ENCODE results near the gene SETD2. TPM values are rescaled to one million over a fixed set of nuclear protein-coding genes. Genes with fewer than 3 reads are reported as not detected.

SETD2 gene
- total RNA-seq, 4 donors from 2014 or later, result 54.0 to 70.2 (median 58.5) TPM

- 100% methylated on average over 1 of the region's 14 CpGs for WGBS, 2 donors (ENCODE audit: low coverage in 1 of 2)
- TF ChIP-seq POLR2A (IDR thresholded peaks at IDR 0.05), result no peak
- no peak for TF ChIP-seq CTCF (IDR thresholded peaks at IDR 0.05)
- TF ChIP-seq POLR2AphosphoS5 (IDR thresholded peaks at IDR 0.05), result no peak
- TF ChIP-seq EP300 (IDR thresholded peaks at IDR 0.05), result no peak
- Histone ChIP-seq H3K36me3 (peaks cover 0 to 92% of the 10 kb centered on the region in 2 donors), H3K4me3 (no peak overlapping the region), H3K4me1 (peaks cover 0 to 8% (median 0%) of the 10 kb centered on the region in 3 donors), H3K9me3 (no peaks in the 10 kb centered on the region), H3K27me3 (no peaks in the 10 kb centered on the region), H3K27ac (no peak overlapping the region)
- no peak for ATAC-seq
These were observed 164.3 kb downstream of the SETD2 start for GRCh38 chr3:46999516-47000197.

GRCh38 chr3:46998852-46999515 is 164.9 kb downstream of the SETD2 start:
- no CpG with 5 or more reads among the region's 22 CpGs for WGBS, 2 donors (ENCODE audit: low coverage in 1 of 2)
- TF ChIP-seq POLR2A (IDR thresholded peaks at IDR 0.05) (no peak), POLR2AphosphoS5 (IDR thresholded peaks at IDR 0.05) (no peak), EP300 (IDR thresholded peaks at IDR 0.05) (no peak), CTCF (IDR thresholded peaks at IDR 0.05) (no peak)
- Histone ChIP-seq H3K27ac (no peak overlapping the region), H3K27me3 (no peaks in the 10 kb centered on the region), H3K36me3 (peaks cover 0 to 92% of the 10 kb centered on the region in 2 donors), H3K4me1 (peaks cover 0 to 8% (median 0%) of the 10 kb centered on the region in 3 donors), H3K4me3 (no peak overlapping the region), H3K9me3 (no peaks in the 10 kb centered on the region)
- no peak for ATAC-seq

- 35% methylated on average over 10 of the region's 27 CpGs; no CpG with 5 or more reads in 1 of the 2 donors for WGBS, 2 donors (ENCODE audit: low coverage in 1 of 2)
- peak; percentile 59 for ATAC-seq
- H3K4me3 ChIP-seq, result no peak overlapping the region
- H3K27ac ChIP-seq, result no peak overlapping the region
- no peaks in the 10 kb centered on the region for H3K27me3 ChIP-seq
- H3K9me3 ChIP-seq, result no peaks in the 10 kb centered on the region
- H3K36me3 ChIP-seq, result peaks cover 0 to 91% of the 10 kb centered on the region in 2 donors
- TF ChIP-seq CTCF (IDR thresholded peaks at IDR 0.05) (peak in 3 of 4 experiments; percentile 80 to 92 (median 89)), POLR2A (IDR thresholded peaks at IDR 0.05) (no peak), EP300 (IDR thresholded peaks at IDR 0.05) (no peak), POLR2AphosphoS5 (IDR thresholded peaks at IDR 0.05) (no peak)
- peaks cover 0 to 8% (median 0%) of the 10 kb centered on the region in 3 donors for H3K4me1 ChIP-seq
These were observed 165.6 kb downstream of the SETD2 start for GRCh38 chr3:46998121-46998851.

GRCh38 chr3:46997453-46998091 is 166.3 kb downstream of the SETD2 start:
- Histone ChIP-seq H3K9me3 (no peaks in the 10 kb centered on the region), H3K27me3 (no peaks in the 10 kb centered on the region), H3K27ac (no peak overlapping the region), H3K4me1 (peaks cover 0 to 8% (median 0%) of the 10 kb centered on the region in 3 donors), H3K36me3 (peaks cover 0 to 84% of the 10 kb centered on the region in 2 donors), H3K4me3 (no peak overlapping the region)
- WGBS, 2 donors (ENCODE audit: low coverage in 1 of 2), result 60% methylated on average over 1 of the region's 13 CpGs; no CpG with 5 or more reads in 1 of the 2 donors
- no peak for TF ChIP-seq CTCF (IDR thresholded peaks at IDR 0.05)
- no peak for TF ChIP-seq EP300 (IDR thresholded peaks at IDR 0.05)
- TF ChIP-seq POLR2AphosphoS5 (IDR thresholded peaks at IDR 0.05), result no peak
- no peak for TF ChIP-seq POLR2A (IDR thresholded peaks at IDR 0.05)
- ATAC-seq, result no peak
